Effector CD8-positive, alpha-beta T cell (primary cell): Measurements from ENCODE around the gene TMEM95.
"Not testable (repeated sequence)": the region's sequence is repeated elsewhere in the genome, so short reads cannot be mapped to it uniquely, and the experiment has no call there.

Source experiments
- DNase-seq: peaks from one replicate; lab custom pipeline; 2025; lab: John Stamatoyannopoulos, UW

Gene TMEM95

GRCh38 chr17:7346761-7347614 is 8.0 kb upstream of the TMEM95 start:
- no peak for DNase-seq

- DNase-seq: no peak
Measured at GRCh38 chr17:7347630-7348477, 7.1 kb upstream of the TMEM95 start.

DNA sequence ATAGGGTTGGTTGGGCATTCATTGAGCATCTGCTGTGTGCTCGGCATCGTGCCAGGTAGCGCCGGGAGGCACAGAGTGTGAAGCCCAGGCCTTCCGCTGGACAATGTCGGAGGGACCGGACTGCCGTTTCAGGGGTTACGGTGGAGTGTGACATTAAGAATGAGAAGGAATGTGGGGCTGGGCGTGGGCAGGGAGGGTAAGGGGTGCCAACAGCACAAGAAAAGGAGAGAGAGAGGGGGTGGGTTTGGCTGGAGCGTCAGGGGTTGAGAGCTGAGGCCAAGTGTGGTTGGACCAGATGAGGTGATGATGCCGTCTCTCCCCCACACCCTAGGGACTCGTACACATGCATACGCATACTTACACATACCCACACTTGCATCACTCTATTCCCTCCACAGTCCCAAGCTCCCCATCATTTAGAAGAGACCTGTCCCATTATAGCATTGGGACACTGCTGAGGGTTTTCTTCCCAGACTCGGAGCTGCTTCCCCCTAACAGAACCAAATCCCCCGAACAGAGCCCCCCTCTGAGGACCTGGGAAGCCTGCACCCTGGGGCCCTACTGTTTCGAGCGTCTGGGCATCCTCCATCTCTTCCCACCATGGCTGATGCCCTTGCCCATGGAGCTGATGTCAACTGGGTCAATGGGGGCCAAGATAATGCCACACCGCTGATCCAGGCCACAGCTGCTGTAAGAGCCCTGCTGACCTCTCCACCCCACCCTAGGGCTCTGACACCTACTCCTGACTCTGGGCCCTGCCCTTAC is 6.3 kb upstream of the TMEM95 start:
- DNase-seq: no peak

- peak; percentile 54 for DNase-seq
Measured at GRCh38 chr17:7351665-7352502, 3.1 kb upstream of the TMEM95 start, which contains the start of gene KCTD11. KCTD11 (plus strand) TSS chr17:7352162.

DNA sequence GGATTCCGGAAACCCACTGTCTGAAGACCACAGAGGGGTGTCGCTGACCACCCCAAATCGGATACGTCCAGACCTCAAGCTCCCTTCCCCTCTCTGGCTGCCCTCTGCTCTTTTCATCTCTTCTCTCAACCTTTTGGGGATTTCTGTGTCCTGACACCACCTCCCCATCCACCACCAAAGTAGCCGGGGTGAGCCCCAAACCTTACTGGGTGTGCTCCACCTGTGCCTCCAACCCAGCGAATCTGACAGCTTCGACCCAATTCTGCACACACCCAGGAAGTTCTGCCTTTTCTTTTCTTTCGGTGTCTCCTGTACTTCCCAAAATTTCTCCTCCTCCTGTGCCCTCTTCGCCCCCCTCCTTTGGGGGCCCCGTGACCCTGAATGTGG is 2.5 kb upstream of the TMEM95 start:
- no peak for DNase-seq

DNA sequence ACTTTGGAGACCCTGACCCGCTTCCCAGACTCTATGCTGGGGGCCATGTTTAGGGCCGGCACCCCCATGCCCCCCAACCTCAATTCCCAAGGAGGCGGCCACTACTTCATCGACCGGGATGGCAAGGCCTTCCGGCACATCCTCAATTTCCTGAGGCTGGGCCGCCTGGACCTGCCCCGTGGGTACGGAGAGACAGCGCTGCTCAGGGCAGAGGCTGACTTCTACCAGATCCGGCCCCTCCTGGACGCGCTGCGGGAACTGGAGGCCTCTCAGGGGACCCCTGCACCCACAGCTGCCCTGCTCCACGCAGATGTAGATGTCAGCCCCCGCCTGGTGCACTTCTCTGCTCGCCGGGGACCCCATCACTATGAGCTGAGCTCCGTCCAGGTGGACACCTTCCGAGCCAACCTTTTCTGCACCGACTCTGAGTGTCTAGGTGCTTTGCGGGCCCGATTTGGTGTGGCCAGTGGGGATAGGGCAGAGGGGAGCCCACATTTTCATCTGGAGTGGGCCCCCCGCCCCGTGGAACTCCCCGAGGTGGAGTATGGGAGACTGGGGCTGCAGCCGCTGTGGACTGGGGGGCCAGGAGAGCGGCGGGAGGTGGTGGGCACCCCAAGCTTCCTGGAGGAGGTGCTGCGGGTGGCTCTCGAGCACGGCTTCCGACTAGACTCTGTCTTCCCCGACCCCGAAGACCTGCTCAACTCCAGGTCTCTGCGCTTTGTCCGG is 1.9 kb upstream of the TMEM95 start:
- DNase-seq: no peak

- DNase-seq: no peak
Measured at GRCh38 chr17:7354262-7354843, 603 bp upstream of the TMEM95 start.

GRCh38 chr17:7355573-7355972 is 617 bp downstream of the TMEM95 start:
- no peak for DNase-seq

DNA sequence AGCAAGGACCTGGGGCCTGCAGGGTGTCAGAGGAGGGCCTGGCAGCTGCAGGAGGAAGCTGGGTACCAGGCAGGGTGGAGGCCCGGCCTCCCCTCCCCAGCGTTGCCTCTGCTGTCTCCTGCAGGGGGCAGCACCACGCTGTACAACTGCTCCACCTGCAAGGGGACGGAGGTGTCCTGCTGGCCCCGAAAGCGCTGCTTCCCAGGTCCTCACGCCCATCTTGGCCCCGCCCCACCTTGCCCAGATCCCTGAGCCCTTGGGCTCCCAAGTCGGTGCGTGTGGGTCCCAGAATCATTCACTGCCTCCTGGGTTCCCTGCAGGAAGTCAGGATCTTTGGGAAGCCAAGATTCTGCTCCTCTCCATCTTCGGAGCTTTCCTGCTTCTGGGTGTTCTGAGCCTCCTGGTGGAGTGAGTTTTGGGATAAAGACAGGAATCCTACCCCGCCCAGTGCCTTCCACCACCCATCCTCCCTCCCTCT is 1.2 kb downstream of the TMEM95 start:
- DNase-seq: peak; percentile 73

GRCh38 chr17:7356756-7357155 is 1.8 kb downstream of the TMEM95 start:
- DNase-seq: no peak

- DNase-seq: no peak
Measured at GRCh38 chr17:7357381-7357780, 2.4 kb downstream of the TMEM95 start.

- DNase-seq: no peak
Measured at GRCh38 chr17:7361906-7362305, 7.0 kb downstream of the TMEM95 start.

DNA sequence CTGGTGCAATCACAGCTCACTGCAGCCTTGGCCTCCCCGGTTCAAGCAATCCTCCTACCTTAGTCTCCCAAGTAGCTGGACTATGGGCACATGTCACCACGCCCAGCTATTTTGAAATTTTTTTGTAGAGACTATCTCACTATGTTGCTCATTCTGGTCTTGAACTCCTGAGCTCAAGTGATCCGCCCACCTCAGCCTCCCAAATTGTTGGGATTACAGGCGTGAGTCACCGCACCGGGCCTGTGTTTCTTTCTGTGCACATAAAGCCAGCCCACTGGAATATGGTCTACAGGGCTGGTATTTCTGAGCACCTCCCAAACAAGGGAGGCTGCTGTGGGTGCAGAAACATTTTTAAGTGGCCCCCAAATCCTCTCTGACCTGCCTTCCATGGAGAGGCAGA is 8.4 kb downstream of the TMEM95 start:
- no peak for DNase-seq

- not testable (repeated sequence) for DNase-seq
Measured at GRCh38 chr17:7365963-7366362, 11.0 kb downstream of the TMEM95 start.

- no peak for DNase-seq
Measured at GRCh38 chr17:7367083-7367482, 12.1 kb downstream of the TMEM95 start.

- DNase-seq: no peak
Measured at GRCh38 chr17:7367918-7368598, 13.1 kb downstream of the TMEM95 start.

DNA sequence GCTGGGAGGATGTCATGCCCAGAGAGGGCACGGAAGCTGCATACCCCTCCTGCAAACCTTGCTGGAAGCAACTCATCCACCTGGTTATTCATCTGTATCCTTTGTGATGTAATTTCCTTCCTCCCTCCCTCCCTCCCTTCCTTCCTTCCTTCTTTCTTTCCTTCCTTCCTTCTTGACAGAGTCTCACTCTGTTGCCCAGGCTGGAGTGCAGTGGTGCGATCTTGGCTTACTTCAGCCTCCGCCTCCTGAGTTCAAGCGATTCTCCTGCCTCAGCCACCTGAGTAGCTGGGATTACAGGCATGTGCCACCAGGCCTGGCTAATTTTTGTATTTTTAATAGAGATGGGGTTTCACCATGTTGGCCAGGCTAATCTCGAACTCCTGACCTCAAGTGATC is 13.6 kb downstream of the TMEM95 start:
- not testable (repeated sequence) for DNase-seq

- DNase-seq: no peak
Measured at GRCh38 chr17:7369825-7370224, 14.9 kb downstream of the TMEM95 start.

DNA sequence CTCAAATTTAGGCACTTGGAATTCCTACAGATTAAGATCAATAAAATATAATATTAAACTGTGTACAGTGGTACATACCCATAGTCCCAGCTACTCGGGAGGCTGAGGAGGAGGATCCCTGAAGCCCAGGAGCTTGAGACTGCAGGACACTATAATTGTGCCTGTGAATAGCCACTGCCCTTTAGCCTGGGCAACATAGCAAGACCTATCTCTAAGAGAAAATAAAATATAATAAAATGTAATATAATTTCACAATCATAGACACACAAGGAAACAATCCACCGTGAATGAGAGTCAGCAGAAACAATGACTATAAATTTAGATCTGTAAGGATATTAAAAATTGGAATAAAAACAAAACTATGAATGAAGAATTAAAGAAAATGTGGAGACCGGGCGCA is 15.9 kb downstream of the TMEM95 start:
- DNase-seq: no peak
